HCT116 (cell line): ENCODE results near the gene SSR2. TPM values are rescaled to one million over a fixed set of nuclear protein-coding genes. Genes with fewer than 3 reads are reported as not detected.

ENCODE experiments used
- ATAC-seq: fragments of 200-7000 bp; cut with Tn5 transposase; 2 replicates; pipeline ENCODE4 v1.9.1; 2020; ENCODE audit warnings: mild to moderate bottlenecking, moderate library complexity
- Bru-seq: library from RNA; stranded (reverse); fragments of 400-500 nt; gene quantifications from one replicate; lab custom pipeline; 2021; lab: Mats Ljungman, UMichigan
- BruChase-seq, 2 experiments: library from RNA; stranded (reverse); fragments of 400-500 nt; gene quantifications; one replicate each; lab custom pipeline; 2021; lab: Mats Ljungman, UMichigan
- BruUV-seq: library from RNA; stranded (reverse); fragments of 400-500 nt; replicated peaks from 2 replicates; lab custom pipeline; 2021; lab: Mats Ljungman, UMichigan
- CTCF ChIA-PET: fragments of 300-600 bp; sonication (Branson Sonifier 250); formaldehyde crosslinking; loops from one replicate; lab custom pipeline; 2021; ENCODE audit warnings: antibody characterized with exemption; lab: Charles Lee
- POLR2A ChIA-PET: fragments of 300-600, 350-600 bp; sonication (Branson Sonifier 250); formaldehyde crosslinking; loops from one replicate; lab custom pipeline; 2021; ENCODE audit warnings: antibody characterized with exemption; lab: Charles Lee
- RAD21 ChIA-PET, 2 experiments: fragments of 300-600 bp; sonication (Branson Sonifier 250); formaldehyde crosslinking; loops; one replicate each; lab custom pipeline; 2023; ENCODE audit warnings: low total read pairs in 2 of 2; ENCODE audit not compliant: uncharacterized antibody in 2 of 2, unreplicated experiment in 2 of 2, low non-redundant PET in 1 of 2; lab: Charles Lee
- DNase-seq: peaks from one replicate; pipeline ENCODE4 v3.0.0-alpha.2; 2010; ENCODE audit warnings: low read depth, low spot score
- H2AFZ ChIP-seq: fragments of 200-600 bp; shearing (Covaris generic), sonication (generic); 2 replicates; pipeline ENCODE4 v1.6.1; 2017; ENCODE audit warnings: low read depth, mixed run types, mixed read lengths, antibody characterized with exemption, low read length; ENCODE audit not compliant: poor library complexity, severe bottlenecking
- H3K27ac ChIP-seq: 2 replicates; pipeline ENCODE4 v1.5.1; 2012; ENCODE audit warnings: low read depth, low read length
- H3K27me3 ChIP-seq: fragments of 200-600 bp; sonication (generic); 2 replicates; pipeline ENCODE4 v1.6.1; 2016; ENCODE audit warnings: mixed run types, low read length, mixed read lengths; ENCODE audit not compliant: insufficient read depth
- H3K36me3 ChIP-seq, 2 experiments: fragments of 200-500 bp in 1 of 2; fragments of 200-600 bp in 1 of 2; sonication (Bioruptor generic) in 1 of 2; sonication (generic) in 1 of 2; 2 replicates each; pipeline versions ENCODE4 v1.5.1 to v1.6.1; 2014 to 2016; ENCODE audit warnings: low read length in 2 of 2, inconsistent platforms in 1 of 2, mixed read lengths in 1 of 2, mixed run types in 1 of 2; ENCODE audit not compliant: insufficient read depth in 2 of 2, control insufficient read depth in 1 of 2
- H3K4me1 ChIP-seq, 2 experiments: fragments of 200-600 bp in 1 of 2; sonication (generic) in 1 of 2; 2 replicates each; pipeline versions ENCODE4 v1.5.1 to v1.6.1; 2012 to 2017; ENCODE audit warnings: low read length in 2 of 2, inconsistent platforms in 1 of 2, mild to moderate bottlenecking in 1 of 2, mixed read lengths in 1 of 2, mixed run types in 1 of 2, moderate library complexity in 1 of 2; ENCODE audit not compliant: insufficient read depth in 2 of 2, control insufficient read depth in 1 of 2
- H3K4me2 ChIP-seq: fragments of 200-600 bp; sonication (generic); 2 replicates; pipeline ENCODE4 v1.6.1; 2017; ENCODE audit warnings: mixed run types, low read length, mixed read lengths
- H3K4me3 ChIP-seq, 2 experiments: fragments of 200-600 bp in 1 of 2; sonication (generic) in 1 of 2; replicated peaks in 1 of 2; 2 replicates each; pipeline ENCODE4 v1.5.1; 2011 to 2016; ENCODE audit warnings: low read length in 2 of 2, control low read depth in 1 of 2, low read depth in 1 of 2, mild to moderate bottlenecking in 1 of 2, mixed read lengths in 1 of 2, mixed run types in 1 of 2
- H3K79me2 ChIP-seq: fragments of 200-600 bp; sonication (generic); 2 replicates; pipeline ENCODE4 v1.6.1; 2017; ENCODE audit warnings: mild to moderate bottlenecking, mixed run types, low read length, moderate library complexity, mixed read lengths; ENCODE audit not compliant: insufficient read depth
- H3K9ac ChIP-seq: fragments of 200-600 bp; sonication (generic); 2 replicates; pipeline ENCODE4 v1.6.1; 2016; ENCODE audit warnings: low read length, mixed read lengths
- H3K9me2 ChIP-seq: fragments of 200-600 bp; sonication (generic), shearing (Covaris generic); 2 replicates; pipeline ENCODE4 v1.6.1; 2017; ENCODE audit warnings: mixed run types, mild to moderate bottlenecking, moderate library complexity; ENCODE audit not compliant: insufficient read depth
- H3K9me3 ChIP-seq, 2 experiments: fragments of 200-500 bp in 1 of 2; fragments of 200-600 bp in 1 of 2; sonication (Bioruptor generic) in 1 of 2; sonication (generic) in 1 of 2; 2 replicates each; pipeline ENCODE4 v1.6.1; 2014 to 2017; ENCODE audit warnings: low read length in 2 of 2, mixed read lengths in 2 of 2, inconsistent platforms in 1 of 2, low read depth in 1 of 2, mild to moderate bottlenecking in 1 of 2, mixed run types in 1 of 2, moderate library complexity in 1 of 2; ENCODE audit not compliant: control insufficient read depth in 1 of 2, insufficient read depth in 1 of 2
- H4K20me1 ChIP-seq: fragments of 200-600 bp; sonication (generic), shearing (Covaris generic); 2 replicates; pipeline ENCODE4 v1.6.1; 2017; ENCODE audit warnings: mixed run types, mild to moderate bottlenecking, moderate library complexity; ENCODE audit not compliant: insufficient read depth
- ELF1 ChIP-seq: IDR thresholded peaks from 2 replicates; pipeline ENCODE4 v1.6.1; 2012; ENCODE audit warnings: low read depth, borderline replicate concordance
- FOSL1 ChIP-seq: IDR thresholded peaks from 2 replicates; pipeline ENCODE4 v1.6.1; 2012; ENCODE audit warnings: low read depth
- POLR2A ChIP-seq: IDR thresholded peaks from 2 replicates; pipeline ENCODE4 v1.7.0; 2011; ENCODE audit warnings: borderline replicate concordance; ENCODE audit not compliant: insufficient read depth, insufficient read length; ENCODE audit errors: extremely low read depth
- POLR2AphosphoS5 ChIP-seq: IDR thresholded peaks from 2 replicates; pipeline ENCODE4 v1.6.1; 2011; ENCODE audit warnings: mild to moderate bottlenecking, low read depth, low read length, moderate library complexity
- TCF7L2 ChIP-seq: IDR thresholded peaks from 2 replicates; pipeline ENCODE4 v1.7.0; 2011; ENCODE audit warnings: borderline replicate concordance, inconsistent platforms; ENCODE audit not compliant: insufficient read depth, insufficient read length; ENCODE audit errors: extremely low read depth
- YY1 ChIP-seq: IDR thresholded peaks from 2 replicates; pipeline ENCODE4 v1.6.1; 2011; ENCODE audit warnings: low read length, low read depth, moderate library complexity, mild to moderate bottlenecking; ENCODE audit not compliant: insufficient replicate concordance; ENCODE audit errors: extremely low read depth
- ZNF274 ChIP-seq: fragments of 200-500 bp; sonication (Bioruptor generic); IDR thresholded peaks from 2 replicates; pipeline ENCODE4 v1.6.1; 2014; ENCODE audit warnings: mild to moderate bottlenecking, low read depth, low read length, inconsistent platforms
- intact Hi-C: fragments of 100-400 bp; cut with micrococcal nuclease; formaldehyde crosslinking; loops from 2 replicates; pipeline ENCODE4 v1.10.0; 2022
- long read RNA-seq: library from polyadenylated mRNA; unstranded; transcript quantifications from one replicate; pipeline ENCODE4 v2.0.0, GENCODE V29; 2021; ENCODE audit not compliant: unreplicated experiment
- polyA plus RNA-seq: library from polyadenylated mRNA; unstranded; fragments of >200 nt; gene quantifications from 2 replicates; pipeline ENCODE4 v1.2.1, GENCODE V29; 2012; ENCODE audit warnings: missing spikeins
- total RNA-seq: library from RNA; stranded (reverse); gene quantifications from one replicate; pipeline ENCODE4 v1.2.1, GENCODE V29; 2021; ENCODE audit not compliant: unreplicated experiment

SSR2 gene
- total RNA-seq = 153 TPM
- polyA plus RNA-seq = 225 and 258 TPM in 2 replicates
- Bru-seq, nascent RNA = percentile 85 among the genes with signal in this experiment
- percentile 95 among the genes with signal in this experiment for BruChase-seq, experiment 1, labeled RNA remaining after a 6-hour chase
- percentile 90 among the genes with signal in this experiment for BruChase-seq, experiment 2, labeled RNA remaining after a 2-hour chase
- long read RNA-seq, transcript SSR2-201 (6 exons, 1,116 nt) = major isoform, 114 of 138 reads
- long read RNA-seq, partial matches to known transcripts = 13 of 138 reads
- long read RNA-seq, other reads (novel, unspliced or antisense) = 4 of 138 reads

DNA sequence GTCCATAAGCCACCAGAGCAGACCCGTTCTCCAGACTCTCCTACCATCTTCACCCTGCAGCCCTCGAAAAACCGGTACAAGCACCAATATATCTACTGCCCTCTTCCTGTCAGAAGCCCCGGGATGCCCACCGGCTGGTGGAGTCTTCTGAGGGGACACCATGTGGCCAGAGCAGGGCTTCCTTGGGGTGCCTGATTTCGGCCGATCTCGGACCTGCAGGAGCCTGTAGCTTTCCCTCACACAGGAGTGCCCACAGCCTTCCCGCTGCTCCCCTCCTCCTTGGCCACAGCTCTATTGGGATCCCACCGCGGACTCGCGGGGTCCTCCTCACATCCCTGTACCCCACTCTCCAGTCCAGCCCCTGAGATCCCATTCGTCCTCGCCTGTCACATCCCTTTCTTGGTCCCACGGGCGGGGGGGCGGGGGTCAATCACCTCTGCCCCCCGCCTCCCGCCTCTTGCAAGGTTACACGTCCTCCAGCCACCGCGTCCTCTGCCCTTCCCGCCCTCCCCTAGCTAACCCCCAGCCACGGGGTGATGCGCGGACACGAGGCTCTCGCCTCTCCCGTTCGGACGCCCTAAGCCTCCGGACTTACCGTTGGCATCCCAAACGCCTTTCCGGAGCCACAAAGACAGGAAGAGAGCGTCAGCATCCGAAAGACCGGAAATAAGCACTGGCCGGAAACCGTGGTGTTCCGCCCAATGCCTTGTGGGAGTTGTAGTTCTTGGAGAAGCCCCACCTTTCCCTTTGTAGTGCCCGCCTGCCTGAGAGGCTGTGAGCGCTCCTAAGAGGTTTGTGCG lies at the start of gene SSR2:
Gene SSR2 (minus strand): TSS at position 659 of the 800 bp plus-strand sequence. CDS start 784 bp downstream, outside the sequence.
- POLR2A ChIA-PET = no interaction called here
- ATAC-seq = peak; percentile 94
- CTCF ChIA-PET = interaction anchor here (0.7 kb wide), 1 partner anchor 8 kb away, joined by 3 read pairs; no protein-coding TSS in a partner anchor
- BruUV-seq = no TSS peak
- Histone ChIP-seq H3K27ac (peak within 1 kb of the TSS; percentile 48), H3K27me3 (no peaks in the 10 kb centered on the region), H3K9ac (peak within 1 kb of the TSS; percentile 68), H3K9me3 (no peaks in the 10 kb centered on the region), H4K20me1 (no peaks in the 10 kb centered on the region), H3K9me2 (no peaks in the 10 kb centered on the region), H2AFZ (peak within 1 kb of the TSS; percentile 16), H3K36me3 (peaks cover 5 to 20% of the 10 kb centered on the region in 2 experiments; a peak in 3 of 4 replicates), H3K79me2 (peaks cover 20% of the 10 kb centered on the region), H3K4me2 (peak within 1 kb of the TSS; percentile 92), H3K4me3 (peak within 1 kb of the TSS; percentile 79), H3K4me1 (peaks cover 4 to 11% of the 10 kb centered on the region in 2 experiments; a peak in 2 of 4 replicates)
- TF ChIP-seq YY1 (peak; percentile 42), POLR2AphosphoS5 (peak; percentile 96), TCF7L2 (peak; percentile 99), FOSL1 (no peak), ZNF274 (no peak), ELF1 (peak; percentile 74), POLR2A (peak; percentile 62)
- intact Hi-C loops = loop anchor here (2.0 kb wide), 1 partner anchor 34 kb away; the partner anchor contains the start of gene LAMTOR2
- peak; percentile 84 for DNase-seq
- RAD21 ChIA-PET = no interaction called here
